Trophoblast cell (in vitro differentiated cells and primary cell): ENCODE data around the gene COMMD10.

Experiments
- DNase-seq, 2 donors: peaks; one replicate each; pipeline ENCODE4 v3.0.0-alpha.2; 2016
- H2AFZ ChIP-seq: 2 replicates; pipeline ENCODE4 v1.6.1; 2013; ENCODE audit warnings: low read length, moderate library complexity, mild to moderate bottlenecking; ENCODE audit not compliant: insufficient read depth, poor library complexity
- H2AK5ac ChIP-seq: 2 replicates; pipeline ENCODE4 v1.6.1; 2013; ENCODE audit warnings: mild to moderate bottlenecking, low read length
- H2BK120ac ChIP-seq: 2 replicates; pipeline ENCODE4 v1.6.1; 2013; ENCODE audit warnings: low read length, mild to moderate bottlenecking, moderate library complexity; ENCODE audit not compliant: insufficient read depth, poor library complexity
- H2BK12ac ChIP-seq: 2 replicates; pipeline ENCODE4 v1.6.1; 2013; ENCODE audit warnings: mild to moderate bottlenecking, low read length, moderate library complexity
- H2BK5ac ChIP-seq: 2 replicates; pipeline ENCODE4 v1.6.1; 2013; ENCODE audit warnings: low read length, low read depth, moderate library complexity, mild to moderate bottlenecking; ENCODE audit not compliant: poor library complexity
- H3K14ac ChIP-seq: 2 replicates; pipeline ENCODE4 v1.6.1; 2013; ENCODE audit warnings: mild to moderate bottlenecking, low read length
- H3K18ac ChIP-seq: 2 replicates; pipeline ENCODE4 v1.6.1; 2013; ENCODE audit warnings: mild to moderate bottlenecking, low read length
- H3K23ac ChIP-seq: 2 replicates; pipeline ENCODE4 v1.6.1; 2013; ENCODE audit warnings: low read length
- H3K27ac ChIP-seq: 2 replicates; pipeline ENCODE4 v1.5.1; 2013; ENCODE audit warnings: low read depth, mild to moderate bottlenecking, inconsistent platforms, low read length, moderate library complexity
- H3K27me3 ChIP-seq: 2 replicates; pipeline ENCODE4 v1.6.1; 2013; ENCODE audit warnings: inconsistent platforms, mild to moderate bottlenecking, low read length, moderate library complexity; ENCODE audit not compliant: insufficient read depth
- H3K36me3 ChIP-seq, 2 experiments: 1 replicate in 1 of 2; 2 replicates in 1 of 2; pipeline ENCODE4 v1.6.1; 2013; ENCODE audit warnings: low read length in 2 of 2, mild to moderate bottlenecking in 2 of 2, moderate library complexity in 1 of 2; ENCODE audit not compliant: insufficient read depth in 2 of 2, control insufficient read depth in 1 of 2
- H3K4ac ChIP-seq: 2 replicates; pipeline ENCODE4 v1.6.1; 2013; ENCODE audit warnings: low read depth, mild to moderate bottlenecking, low read length, moderate library complexity
- H3K4me1 ChIP-seq, 2 experiments: 1 replicate in 1 of 2; 2 replicates in 1 of 2; pipeline ENCODE4 v1.6.1; 2013; ENCODE audit warnings: low read length in 2 of 2, mild to moderate bottlenecking in 2 of 2, moderate library complexity in 1 of 2; ENCODE audit not compliant: insufficient read depth in 2 of 2, control insufficient read depth in 1 of 2
- H3K4me2 ChIP-seq: 2 replicates; pipeline ENCODE4 v1.6.1; 2013; ENCODE audit warnings: inconsistent platforms, mild to moderate bottlenecking, low read length, moderate library complexity
- H3K4me3 ChIP-seq: 2 replicates; pipeline ENCODE4 v1.5.1; 2013; ENCODE audit warnings: mild to moderate bottlenecking, low read depth, low read length, inconsistent platforms
- H3K79me1 ChIP-seq: one replicate; pipeline ENCODE4 v1.6.1; 2013; ENCODE audit warnings: low read length
- H3K79me2 ChIP-seq: 2 replicates; pipeline ENCODE4 v1.6.1; 2013; ENCODE audit warnings: low read length, mild to moderate bottlenecking; ENCODE audit not compliant: control insufficient read depth, insufficient read depth, poor library complexity
- H3K9ac ChIP-seq: 2 replicates; pipeline ENCODE4 v1.6.1; 2013; ENCODE audit warnings: mild to moderate bottlenecking, low read length
- H3K9me3 ChIP-seq: 2 replicates; pipeline ENCODE4 v1.6.1; 2013; ENCODE audit warnings: low read depth, mild to moderate bottlenecking, control low read depth, inconsistent platforms, low read length; ENCODE audit not compliant: insufficient read depth
- H4K12ac ChIP-seq: 2 replicates; pipeline ENCODE4 v1.6.1; 2013; ENCODE audit warnings: low read depth, mild to moderate bottlenecking, low read length, moderate library complexity
- H4K8ac ChIP-seq: 2 replicates; pipeline ENCODE4 v1.6.1; 2013; ENCODE audit warnings: low read depth, mild to moderate bottlenecking, low read length, moderate library complexity
- H4K91ac ChIP-seq: one replicate; pipeline ENCODE4 v1.6.1; 2013; ENCODE audit warnings: low read depth, mild to moderate bottlenecking, low read length, moderate library complexity
- WGBS: extraction: QIAGEN DNeasy Blood & Tissue Kit; methylation state at CpG from one replicate; pipeline ENCODE4 v1.1.7; 2013; ENCODE audit warnings: missing lambda C conversion rate; ENCODE audit not compliant: insufficient read length, insufficient coverage; ENCODE audit errors: extremely low coverage; 5-methylcytosine and 5-hydroxymethylcytosine counted together

Gene COMMD10

GRCh38 chr5:116234681-116235080, 149.9 kb downstream of the COMMD10 start:
- H2BK5ac ChIP-seq: no peak overlapping the region
- H3K4me2 ChIP-seq: no peak overlapping the region
- no peaks in the 10 kb centered on the region for H3K9me3 ChIP-seq
- no peak for DNase-seq
- no peak overlapping the region for H3K18ac ChIP-seq
- no peak overlapping the region for H2BK12ac ChIP-seq
- H3K36me3 ChIP-seq: no peaks in the 10 kb centered on the region
- no peaks in the 10 kb centered on the region for H3K79me2 ChIP-seq
- no peak overlapping the region for H3K9ac ChIP-seq
- H3K27me3 ChIP-seq: no peaks in the 10 kb centered on the region
- no peak overlapping the region for H2BK120ac ChIP-seq
- H3K4me1 ChIP-seq: no peaks in the 10 kb centered on the region
- no peak overlapping the region for H2AFZ ChIP-seq
- H3K14ac ChIP-seq: no peak overlapping the region
- no CpG with 5 or more reads among the region's 7 CpGs for WGBS
- no peak overlapping the region for H3K23ac ChIP-seq
- H3K4me3 ChIP-seq: no peak overlapping the region
- H3K4ac ChIP-seq: no peak overlapping the region
- no peak overlapping the region for H4K91ac ChIP-seq
- no peak overlapping the region for H4K12ac ChIP-seq
- H4K8ac ChIP-seq: no peak overlapping the region
- H3K79me1 ChIP-seq: no peaks in the 10 kb centered on the region
- H2AK5ac ChIP-seq: no peak overlapping the region
- no peak overlapping the region for H3K27ac ChIP-seq

GRCh38 chr5:116237917-116238500, 153.2 kb downstream of the COMMD10 start:
- H4K8ac ChIP-seq: no peak overlapping the region
- H3K23ac ChIP-seq: no peak overlapping the region
- H4K12ac ChIP-seq: no peak overlapping the region
- H3K18ac ChIP-seq: no peak overlapping the region
- H3K4me1 ChIP-seq: no peaks in the 10 kb centered on the region
- H3K4me3 ChIP-seq: no peak overlapping the region
- H2AFZ ChIP-seq: no peak overlapping the region
- WGBS: no CpG with 5 or more reads among the region's 3 CpGs
- H3K4ac ChIP-seq: no peak overlapping the region
- no peak overlapping the region for H2BK5ac ChIP-seq
- H4K91ac ChIP-seq: no peak overlapping the region
- H2AK5ac ChIP-seq: no peak overlapping the region
- H3K14ac ChIP-seq: no peak overlapping the region
- no peak overlapping the region for H2BK12ac ChIP-seq
- no peaks in the 10 kb centered on the region for H3K79me1 ChIP-seq
- no peak overlapping the region for H3K27ac ChIP-seq
- no peaks in the 10 kb centered on the region for H3K79me2 ChIP-seq
- no peak overlapping the region for H3K9ac ChIP-seq
- no peak overlapping the region for H2BK120ac ChIP-seq
- DNase-seq: peak in 1 of 2 donors; percentile 18
- H3K4me2 ChIP-seq: no peak overlapping the region
- H3K36me3 ChIP-seq: no peaks in the 10 kb centered on the region
- H3K9me3 ChIP-seq: no peaks in the 10 kb centered on the region
- H3K27me3 ChIP-seq: no peaks in the 10 kb centered on the region

- Histone ChIP-seq H2AK5ac (no peak overlapping the region), H3K27ac (no peak overlapping the region), H2BK12ac (no peak overlapping the region), H3K4ac (no peak overlapping the region), H3K36me3 (no peaks in the 10 kb centered on the region), H3K14ac (no peak overlapping the region), H4K91ac (no peak overlapping the region), H3K4me2 (no peak overlapping the region), H3K9ac (no peak overlapping the region), H4K12ac (no peak overlapping the region), H3K9me3 (no peaks in the 10 kb centered on the region), H3K18ac (no peak overlapping the region), H4K8ac (no peak overlapping the region), H3K23ac (no peak overlapping the region), H3K79me1 (no peaks in the 10 kb centered on the region), H2AFZ (no peak overlapping the region), H2BK5ac (no peak overlapping the region), H3K4me1 (no peaks in the 10 kb centered on the region), H3K4me3 (no peak overlapping the region), H2BK120ac (no peak overlapping the region), H3K27me3 (no peaks in the 10 kb centered on the region), H3K79me2 (no peaks in the 10 kb centered on the region)
- DNase-seq: no peak
- no CpG with 5 or more reads among the region's 1 CpG for WGBS
Observed at GRCh38 chr5:116242343-116242742, 157.5 kb downstream of the COMMD10 start.

- no peak overlapping the region for H3K23ac ChIP-seq
- H4K12ac ChIP-seq: no peak overlapping the region
- no peak overlapping the region for H2BK120ac ChIP-seq
- no peaks in the 10 kb centered on the region for H3K9me3 ChIP-seq
- H2AK5ac ChIP-seq: no peak overlapping the region
- no peak overlapping the region for H3K4ac ChIP-seq
- WGBS: no CpG with 5 or more reads among the region's 3 CpGs
- H3K18ac ChIP-seq: no peak overlapping the region
- H3K36me3 ChIP-seq: no peaks in the 10 kb centered on the region
- H2BK12ac ChIP-seq: no peak overlapping the region
- H3K4me2 ChIP-seq: no peak overlapping the region
- no peaks in the 10 kb centered on the region for H3K27me3 ChIP-seq
- no peak overlapping the region for H3K27ac ChIP-seq
- DNase-seq: no peak
- no peaks in the 10 kb centered on the region for H3K4me1 ChIP-seq
- no peaks in the 10 kb centered on the region for H3K79me1 ChIP-seq
- no peak overlapping the region for H4K8ac ChIP-seq
- no peaks in the 10 kb centered on the region for H3K79me2 ChIP-seq
- H2BK5ac ChIP-seq: no peak overlapping the region
- no peak overlapping the region for H3K14ac ChIP-seq
- no peak overlapping the region for H4K91ac ChIP-seq
- no peak overlapping the region for H3K9ac ChIP-seq
- H2AFZ ChIP-seq: no peak overlapping the region
- no peak overlapping the region for H3K4me3 ChIP-seq
Observed at GRCh38 chr5:116248432-116248831, 163.6 kb downstream of the COMMD10 start.
